ENCODE results near the gene ACSM4. TPM values are rescaled to one million over a fixed set of nuclear protein-coding genes. Genes with fewer than 3 reads are reported as not detected.

ACSM4 gene, protein sequence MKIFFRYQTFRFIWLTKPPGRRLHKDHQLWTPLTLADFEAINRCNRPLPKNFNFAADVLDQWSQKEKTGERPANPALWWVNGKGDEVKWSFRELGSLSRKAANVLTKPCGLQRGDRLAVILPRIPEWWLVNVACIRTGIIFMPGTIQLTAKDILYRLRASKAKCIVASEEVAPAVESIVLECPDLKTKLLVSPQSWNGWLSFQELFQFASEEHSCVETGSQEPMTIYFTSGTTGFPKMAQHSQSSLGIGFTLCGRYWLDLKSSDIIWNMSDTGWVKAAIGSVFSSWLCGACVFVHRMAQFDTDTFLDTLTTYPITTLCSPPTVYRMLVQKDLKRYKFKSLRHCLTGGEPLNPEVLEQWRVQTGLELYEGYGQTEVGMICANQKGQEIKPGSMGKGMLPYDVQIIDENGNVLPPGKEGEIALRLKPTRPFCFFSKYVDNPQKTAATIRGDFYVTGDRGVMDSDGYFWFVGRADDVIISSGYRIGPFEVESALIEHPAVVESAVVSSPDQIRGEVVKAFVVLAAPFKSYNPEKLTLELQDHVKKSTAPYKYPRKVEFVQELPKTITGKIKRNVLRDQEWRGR
- total RNA-seq (2022) (not detected in 2 replicates), Bru-seq, nascent RNA (not detected), BruChase-seq, experiment 1, labeled RNA remaining after a 2-hour chase (not detected), BruChase-seq, experiment 2, labeled RNA remaining after a 6-hour chase (not detected)
- long read RNA-seq, result 0 reads

DNA sequence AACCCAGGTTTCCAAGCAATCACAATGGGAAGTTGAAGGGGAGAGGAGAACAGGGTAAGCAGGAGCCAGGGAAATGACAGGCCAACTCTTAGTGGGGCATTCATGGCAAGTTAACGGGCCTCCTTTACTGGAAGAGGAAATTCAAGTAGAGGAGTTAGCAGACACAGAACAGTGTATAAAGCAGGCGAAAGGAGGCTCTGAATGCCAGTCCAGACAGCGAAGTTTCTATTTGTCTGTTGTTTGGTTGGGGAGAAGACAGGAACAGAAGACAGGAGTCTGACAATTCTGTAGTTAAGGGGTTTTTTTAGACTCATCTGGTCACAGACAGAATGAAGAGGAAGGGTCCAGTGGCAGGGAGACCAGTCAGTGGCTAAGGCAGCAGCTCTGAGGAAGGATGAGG lies at the start of gene ACSM4:
Gene ACSM4 (plus strand): TSS at position 301 of the 400 bp plus-strand sequence. CDS start 260 bp downstream, outside the sequence.
- no peak within 1 kb of the TSS for H3K4me3 Mint-ChIP-seq (ENCODE audit: unreplicated experiment)

DNA sequence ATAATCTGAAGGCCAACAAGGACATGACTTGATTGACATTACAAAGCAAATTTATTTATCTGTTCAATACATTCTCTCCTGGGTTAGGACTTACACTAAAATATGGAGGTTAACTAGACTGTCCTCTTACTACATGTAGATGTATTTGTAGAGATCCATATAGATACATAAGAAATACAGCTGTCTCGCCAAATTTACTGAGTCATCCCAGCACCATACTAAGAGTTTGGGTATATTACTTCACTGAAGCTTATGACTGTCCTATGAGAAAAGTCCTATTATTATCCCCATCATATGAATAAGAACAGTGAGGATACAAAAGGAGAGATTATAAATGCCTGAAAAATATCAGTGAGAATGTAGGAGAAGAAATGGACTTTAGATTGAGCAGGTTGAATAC lies 44.8 kb upstream of the ACSM4 start:
- ChIA-PET CTCF (no interaction called here), POLR2A (no interaction called here)
- Mint-ChIP-seq H3K36me3 (ENCODE audit: insufficient read depth, unreplicated experiment) (no peaks in the 10 kb centered on the region), H3K27ac (ENCODE audit: unreplicated experiment) (no peak overlapping the region), H3K27me3 (ENCODE audit: insufficient read depth, unreplicated experiment) (peaks cover 13% of the 10 kb centered on the region), H3K9me3 (ENCODE audit: unreplicated experiment) (no peaks in the 10 kb centered on the region), H3K4me1 (ENCODE audit: low read depth, unreplicated experiment) (no peaks in the 10 kb centered on the region), H3K4me3 (ENCODE audit: unreplicated experiment) (no peak overlapping the region)
- intact Hi-C loops (cut with micrococcal nuclease; ENCODE audit: unreplicated experiment), result no loop called here
- Histone ChIP-seq H3K36me3 (ENCODE audit: control insufficient read depth, insufficient read depth, low read length) (no peaks in the 10 kb centered on the region), H3K9me3 (no peaks in the 10 kb centered on the region; the same call in 1 of the 2 replicates), H3K27me3 (replicated peaks; ENCODE audit: control insufficient read depth, insufficient read depth, low read length) (no peaks in the 10 kb centered on the region), H3K4me1 (no peaks in the 10 kb centered on the region), H3K4me3 (ENCODE audit: low read depth, low read length) (no peak overlapping the region)
- no TSS peak for BruUV-seq (replicated peaks)
- TF ChIP-seq, protein P1, sequence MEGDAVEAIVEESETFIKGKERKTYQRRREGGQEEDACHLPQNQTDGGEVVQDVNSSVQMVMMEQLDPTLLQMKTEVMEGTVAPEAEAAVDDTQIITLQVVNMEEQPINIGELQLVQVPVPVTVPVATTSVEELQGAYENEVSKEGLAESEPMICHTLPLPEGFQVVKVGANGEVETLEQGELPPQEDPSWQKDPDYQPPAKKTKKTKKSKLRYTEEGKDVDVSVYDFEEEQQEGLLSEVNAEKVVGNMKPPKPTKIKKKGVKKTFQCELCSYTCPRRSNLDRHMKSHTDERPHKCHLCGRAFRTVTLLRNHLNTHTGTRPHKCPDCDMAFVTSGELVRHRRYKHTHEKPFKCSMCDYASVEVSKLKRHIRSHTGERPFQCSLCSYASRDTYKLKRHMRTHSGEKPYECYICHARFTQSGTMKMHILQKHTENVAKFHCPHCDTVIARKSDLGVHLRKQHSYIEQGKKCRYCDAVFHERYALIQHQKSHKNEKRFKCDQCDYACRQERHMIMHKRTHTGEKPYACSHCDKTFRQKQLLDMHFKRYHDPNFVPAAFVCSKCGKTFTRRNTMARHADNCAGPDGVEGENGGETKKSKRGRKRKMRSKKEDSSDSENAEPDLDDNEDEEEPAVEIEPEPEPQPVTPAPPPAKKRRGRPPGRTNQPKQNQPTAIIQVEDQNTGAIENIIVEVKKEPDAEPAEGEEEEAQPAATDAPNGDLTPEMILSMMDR (IDR thresholded peaks at IDR 0.05; ENCODE audit: insufficient read depth in 1 of 2, low read depth in 1 of 2, low read length in 1 of 2, severe bottlenecking in 1 of 2, unreplicated experiment in 1 of 2), result no peak
- no peak for DNase-seq

More for the DNA sequence above, at the start of gene ACSM4:
- TF ChIP-seq, protein P1 (IDR thresholded peaks at IDR 0.05; ENCODE audit: insufficient read depth in 1 of 2, low read depth in 1 of 2, low read length in 1 of 2, severe bottlenecking in 1 of 2, unreplicated experiment in 1 of 2), result no peak
- H3K4me1 ChIP-seq, result no peaks in the 10 kb centered on the region
- BruUV-seq (replicated peaks), result no TSS peak
- intact Hi-C loops (cut with micrococcal nuclease; ENCODE audit: unreplicated experiment), result no loop called here
- CTCF ChIA-PET, result no interaction called here
- no peaks in the 10 kb centered on the region for H3K4me1 Mint-ChIP-seq (ENCODE audit: low read depth, unreplicated experiment)
- no peaks in the 10 kb centered on the region for H3K36me3 ChIP-seq (ENCODE audit: control insufficient read depth, insufficient read depth, low read length)
- H3K27me3 ChIP-seq (replicated peaks; ENCODE audit: control insufficient read depth, insufficient read depth, low read length), result no peaks in the 10 kb centered on the region; the same call in 1 of the 2 replicates
- no peak for DNase-seq
- POLR2A ChIA-PET, result no interaction called here
- peaks cover 45% of the 10 kb centered on the region for H3K27me3 Mint-ChIP-seq (ENCODE audit: insufficient read depth, unreplicated experiment)
- no peaks in the 10 kb centered on the region for H3K36me3 Mint-ChIP-seq (ENCODE audit: insufficient read depth, unreplicated experiment)
- H3K27ac Mint-ChIP-seq (ENCODE audit: unreplicated experiment), result no peak within 1 kb of the TSS
- no peak within 1 kb of the TSS for H3K4me3 ChIP-seq (ENCODE audit: low read depth, low read length)
- H3K9me3 Mint-ChIP-seq (ENCODE audit: unreplicated experiment), result no peaks in the 10 kb centered on the region
- no peaks in the 10 kb centered on the region for H3K9me3 ChIP-seq

DNA sequence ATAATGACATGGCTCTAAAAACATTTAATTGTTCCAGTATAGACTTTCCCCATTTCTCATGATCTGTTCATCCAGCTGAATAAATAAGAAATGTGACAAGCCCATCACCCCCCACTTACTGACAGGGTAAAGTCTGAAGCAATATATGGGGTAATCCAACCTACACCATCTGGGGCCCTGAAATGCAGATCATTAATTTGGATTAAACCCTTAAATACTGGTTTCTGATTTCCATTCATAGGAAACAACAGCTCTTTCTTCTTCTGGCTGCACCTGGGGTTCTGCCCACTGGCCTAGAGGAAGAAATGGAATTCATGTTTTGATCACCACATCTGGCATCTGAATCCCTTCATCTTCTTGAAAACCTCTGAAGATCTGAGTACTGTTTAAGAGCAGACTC lies 39.3 kb upstream of the ACSM4 start:
- Histone ChIP-seq H3K36me3 (ENCODE audit: control insufficient read depth, insufficient read depth, low read length) (no peaks in the 10 kb centered on the region), H3K4me1 (no peaks in the 10 kb centered on the region), H3K4me3 (ENCODE audit: low read depth, low read length) (no peak overlapping the region), H3K27me3 (replicated peaks; ENCODE audit: control insufficient read depth, insufficient read depth, low read length) (no peaks in the 10 kb centered on the region), H3K9me3 (no peaks in the 10 kb centered on the region)
- no TSS peak for BruUV-seq (replicated peaks)
- intact Hi-C loops (cut with micrococcal nuclease; ENCODE audit: unreplicated experiment), result no loop called here
- no peaks in the 10 kb centered on the region for H3K36me3 Mint-ChIP-seq (ENCODE audit: insufficient read depth, unreplicated experiment)
- POLR2A ChIA-PET, result no interaction called here
- CTCF ChIA-PET, result no interaction called here
- TF ChIP-seq, protein P1 (IDR thresholded peaks at IDR 0.05; ENCODE audit: insufficient read depth in 1 of 2, low read depth in 1 of 2, low read length in 1 of 2, severe bottlenecking in 1 of 2, unreplicated experiment in 1 of 2), result no peak
- no peak for DNase-seq
- no peak overlapping the region for H3K27ac Mint-ChIP-seq (ENCODE audit: unreplicated experiment)
- H3K4me3 Mint-ChIP-seq (ENCODE audit: unreplicated experiment), result no peak overlapping the region
- H3K27me3 Mint-ChIP-seq (ENCODE audit: insufficient read depth, unreplicated experiment), result peaks cover 19% of the 10 kb centered on the region
- H3K9me3 Mint-ChIP-seq (ENCODE audit: unreplicated experiment), result no peaks in the 10 kb centered on the region
- no peaks in the 10 kb centered on the region for H3K4me1 Mint-ChIP-seq (ENCODE audit: low read depth, unreplicated experiment)
